HuH-7.5 (cell line): Measurements from ENCODE around the gene KAT6B.

ENCODE experiments used
- DNase-seq: peaks from one replicate; pipeline ENCODE4 v3.0.0; 2011; ENCODE audit warnings: low spot score

The KAT6B gene

GRCh38 chr10:74922921-74923320, 96.5 kb downstream of the KAT6B start:
- no peak for DNase-seq

GRCh38 chr10:74923556-74923955, 97.2 kb downstream of the KAT6B start:
- DNase-seq, result no peak

GRCh38 chr10:74924251-74924963, 98.0 kb downstream of the KAT6B start:
- no peak for DNase-seq

GRCh38 chr10:74925291-74925690, 98.9 kb downstream of the KAT6B start:
- DNase-seq, result no peak

GRCh38 chr10:74925708-74926107, 99.3 kb downstream of the KAT6B start:
- DNase-seq, result no peak

- no peak for DNase-seq
Measured at GRCh38 chr10:74926791-74927585, 100.6 kb downstream of the KAT6B start.

GRCh38 chr10:74927701-74928100, 101.3 kb downstream of the KAT6B start:
- DNase-seq, result no peak

- no peak for DNase-seq
Measured at GRCh38 chr10:74928742-74929191, 102.4 kb downstream of the KAT6B start.

- no peak for DNase-seq
Measured at GRCh38 chr10:74929197-74929596, 102.8 kb downstream of the KAT6B start.

GRCh38 chr10:74930965-74931364, 104.6 kb downstream of the KAT6B start:
- DNase-seq, result no peak

GRCh38 chr10:74932648-74933047, 106.2 kb downstream of the KAT6B start:
- no peak for DNase-seq

GRCh38 chr10:74934100-74934812, 107.9 kb downstream of the KAT6B start:
- no peak for DNase-seq

GRCh38 chr10:74936577-74937265, 110.3 kb downstream of the KAT6B start:
- DNase-seq, result no peak

GRCh38 chr10:74937266-74937856, 111.0 kb downstream of the KAT6B start:
- no peak for DNase-seq

- DNase-seq, result no peak
Measured at GRCh38 chr10:74944205-74944604, 117.8 kb downstream of the KAT6B start.

GRCh38 chr10:74947781-74948401, 121.5 kb downstream of the KAT6B start:
- no peak for DNase-seq

GRCh38 chr10:74949034-74949832, 122.8 kb downstream of the KAT6B start:
- DNase-seq, result no peak

- no peak for DNase-seq
Measured at GRCh38 chr10:74949843-74950765, 123.7 kb downstream of the KAT6B start.

GRCh38 chr10:74953214-74953613, 126.8 kb downstream of the KAT6B start:
- no peak for DNase-seq
